ES-I3 (cell line): ENCODE data around the gene EEIG2.

Source experiments
- H3K36me3 ChIP-seq: 2 replicates; pipeline ENCODE4 v1.6.1; 2013; ENCODE audit warnings: mild to moderate bottlenecking, low read length, control low read depth, moderate library complexity; ENCODE audit not compliant: insufficient read depth
- H3K4me1 ChIP-seq: 2 replicates; pipeline ENCODE4 v1.6.1; 2013; ENCODE audit warnings: mild to moderate bottlenecking, control low read depth, low read length; ENCODE audit not compliant: insufficient read depth
- H3K9ac ChIP-seq: 2 replicates; pipeline ENCODE4 v1.6.1; 2013; ENCODE audit warnings: low read depth, mild to moderate bottlenecking, low read length, moderate library complexity
- H3K9me3 ChIP-seq: 2 replicates; pipeline ENCODE4 v1.6.1; 2013; ENCODE audit warnings: mild to moderate bottlenecking, low read length, moderate library complexity; ENCODE audit not compliant: control insufficient read depth, insufficient read depth

The EEIG2 gene

DNA sequence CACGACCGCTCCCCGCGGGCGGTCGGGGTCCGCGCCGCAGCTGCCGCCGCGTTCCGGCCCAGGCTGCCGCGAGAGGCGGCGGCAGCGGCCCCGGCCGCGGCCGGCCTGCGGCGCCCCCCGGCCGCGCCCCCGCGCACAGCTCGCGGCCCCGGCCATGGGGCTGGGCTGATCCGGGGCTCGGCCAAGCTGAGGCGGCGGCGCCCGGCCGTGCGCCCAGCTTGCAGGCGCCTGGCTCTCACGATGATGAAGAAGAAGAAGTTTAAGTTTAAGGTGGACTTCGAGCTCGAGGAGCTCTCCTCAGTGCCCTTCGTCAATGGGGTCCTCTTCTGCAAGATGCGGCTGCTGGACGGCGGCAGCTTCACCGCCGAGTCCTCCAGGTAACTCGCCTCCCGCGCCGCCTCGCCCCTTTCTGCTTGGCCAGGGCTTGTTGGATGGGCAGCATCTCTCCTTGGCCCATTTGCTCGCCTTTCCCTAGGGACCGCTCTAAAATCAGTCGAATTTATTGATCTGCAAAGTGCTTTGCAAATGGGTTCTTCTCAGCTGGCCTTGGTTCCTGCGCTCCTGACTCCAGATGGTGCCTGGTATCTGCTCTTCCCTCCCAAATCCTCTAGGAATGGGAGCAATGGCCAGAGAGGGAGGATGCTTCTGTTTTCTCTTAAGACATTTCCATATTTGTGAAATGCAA is 431 bp downstream of the EEIG2 start:
- Histone ChIP-seq H3K9ac (peak overlapping the region; percentile 64), H3K4me1 (no peaks in the 10 kb centered on the region; the same call in 1 of the 2 replicates), H3K9me3 (no peaks in the 10 kb centered on the region), H3K36me3 (no peaks in the 10 kb centered on the region)

DNA sequence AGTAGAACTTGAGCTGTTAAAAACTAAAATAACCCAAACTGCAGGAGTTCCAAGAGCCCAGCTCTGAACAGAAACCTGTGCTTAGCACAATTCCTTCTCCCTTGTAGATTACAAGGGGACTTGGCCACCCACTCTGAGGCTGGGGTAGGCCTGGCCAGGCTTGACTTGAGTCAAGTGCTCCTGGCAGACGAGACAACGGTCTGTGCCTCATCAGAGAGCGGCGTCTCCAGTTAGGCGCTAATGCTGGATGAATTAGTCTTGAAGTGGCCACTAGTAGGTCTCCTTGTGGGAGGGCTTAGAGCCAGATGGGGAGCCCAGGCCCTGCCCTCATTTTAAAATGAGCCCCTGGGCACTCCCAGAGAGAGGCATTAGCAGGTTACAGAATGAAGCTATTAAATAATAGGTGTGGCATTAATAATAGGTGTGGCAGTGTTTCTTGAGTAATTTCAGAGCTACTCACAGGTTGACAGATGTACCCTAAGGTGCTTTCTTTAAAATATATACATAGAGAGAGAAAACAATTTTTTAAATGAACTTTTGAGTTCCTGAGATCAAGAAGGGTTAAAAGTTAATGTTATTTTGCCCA is 1.1 kb downstream of the EEIG2 start:
- Histone ChIP-seq H3K9me3 (no peaks in the 10 kb centered on the region), H3K9ac (peak overlapping the region; percentile 64), H3K4me1 (no peaks in the 10 kb centered on the region; the same call in 1 of the 2 replicates), H3K36me3 (no peaks in the 10 kb centered on the region)

DNA sequence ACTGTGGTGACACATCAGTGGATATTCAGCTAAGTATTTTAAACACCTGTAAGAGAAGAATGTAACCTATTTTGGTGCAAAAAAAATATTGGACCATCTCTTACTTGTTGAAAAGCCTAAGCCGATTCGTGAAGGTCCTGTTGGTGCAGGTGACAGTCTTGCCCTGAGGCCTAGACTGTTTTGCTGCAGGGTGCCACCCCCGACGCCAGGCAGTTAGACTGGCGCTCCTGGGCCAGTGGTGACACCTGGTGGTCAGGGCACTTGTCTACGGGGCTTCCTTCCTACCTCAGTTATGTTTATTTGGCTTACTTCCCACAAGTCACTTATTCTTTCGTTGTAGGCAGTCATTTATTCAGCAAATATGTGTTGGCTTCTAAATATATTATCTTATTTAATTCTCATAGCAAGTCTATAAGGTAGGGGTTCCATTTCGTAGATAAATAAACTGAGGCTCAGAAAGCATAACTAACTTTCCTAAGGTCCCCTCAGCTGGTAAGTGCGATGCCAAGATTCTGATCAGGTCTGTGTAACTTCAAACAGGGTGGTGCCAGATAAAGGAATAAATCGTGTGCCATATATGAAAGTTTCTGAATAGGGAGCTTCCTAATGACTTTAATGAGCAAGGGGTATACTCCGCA is 1.9 kb downstream of the EEIG2 start:
- H3K9ac ChIP-seq: no peak overlapping the region
- H3K4me1 ChIP-seq: no peaks in the 10 kb centered on the region; the same call in 1 of the 2 replicates
- H3K9me3 ChIP-seq: no peaks in the 10 kb centered on the region
- no peaks in the 10 kb centered on the region for H3K36me3 ChIP-seq

DNA sequence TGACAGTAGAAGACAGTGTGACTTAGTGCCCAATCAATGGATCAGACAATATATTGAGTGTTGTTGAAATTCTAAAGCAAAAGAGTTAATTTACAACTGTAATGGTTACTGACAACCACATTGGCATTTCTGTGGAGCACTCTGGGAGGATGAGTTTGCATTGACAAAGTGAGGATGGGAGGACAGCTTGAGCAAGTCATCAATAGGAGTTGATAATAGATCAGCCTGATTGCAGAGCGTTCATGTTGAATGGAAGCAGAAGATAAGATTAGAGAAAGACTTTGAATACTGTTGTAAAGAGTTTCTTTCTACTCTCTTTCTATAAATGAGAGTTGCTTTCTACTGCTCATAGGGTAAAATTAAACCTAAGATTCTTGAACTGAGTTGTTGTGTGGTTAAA is 3.9 kb downstream of the EEIG2 start:
- no peak overlapping the region for H3K9ac ChIP-seq
- H3K36me3 ChIP-seq: no peaks in the 10 kb centered on the region
- H3K4me1 ChIP-seq: no peaks in the 10 kb centered on the region; the same call in 1 of the 2 replicates

DNA sequence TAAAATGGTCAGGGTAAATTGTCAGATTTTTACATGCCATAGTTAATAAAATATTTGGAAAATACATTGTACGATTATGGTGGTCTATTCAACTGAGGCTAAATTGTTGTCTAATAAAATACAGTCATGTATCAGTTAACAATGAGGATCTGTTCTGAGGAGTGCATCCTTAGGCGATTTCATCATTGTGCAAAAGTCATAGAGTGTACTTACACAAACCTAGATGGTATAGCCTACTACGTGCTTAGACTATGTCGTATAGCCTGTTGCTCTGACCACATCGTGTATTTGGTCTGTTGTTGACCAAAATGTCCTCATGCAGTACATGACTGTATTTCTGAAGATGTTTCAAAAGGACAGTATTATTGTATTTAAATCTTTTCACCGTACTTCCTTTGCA is 5.2 kb downstream of the EEIG2 start:
- Histone ChIP-seq H3K36me3 (no peaks in the 10 kb centered on the region), H3K4me1 (peaks cover 4% of the 10 kb centered on the region; the same call in 1 of the 2 replicates), H3K9me3 (no peaks in the 10 kb centered on the region), H3K9ac (no peak overlapping the region)

More for the DNA sequence above, 3.9 kb downstream of the EEIG2 start:
- no peaks in the 10 kb centered on the region for H3K9me3 ChIP-seq

DNA sequence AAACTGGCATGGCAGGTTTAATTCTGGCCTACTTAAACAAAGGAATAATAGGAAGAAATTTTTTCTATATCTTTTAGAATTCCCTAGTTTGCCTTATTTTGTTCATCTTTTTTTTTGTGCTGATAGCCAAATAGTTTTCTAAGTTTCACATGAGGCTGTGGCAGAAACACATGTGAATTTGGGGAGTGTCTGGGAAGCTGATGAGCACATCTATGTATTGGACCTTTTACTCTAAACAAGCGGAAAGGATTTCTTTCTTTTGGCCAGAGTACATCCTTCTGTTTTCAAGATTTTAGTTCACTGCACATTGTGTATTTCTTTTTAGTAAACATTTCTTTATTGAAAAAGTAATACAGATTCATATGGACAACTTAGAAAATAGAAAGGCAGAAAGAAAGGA is 5.6 kb downstream of the EEIG2 start:
- no peaks in the 10 kb centered on the region for H3K36me3 ChIP-seq

DNA sequence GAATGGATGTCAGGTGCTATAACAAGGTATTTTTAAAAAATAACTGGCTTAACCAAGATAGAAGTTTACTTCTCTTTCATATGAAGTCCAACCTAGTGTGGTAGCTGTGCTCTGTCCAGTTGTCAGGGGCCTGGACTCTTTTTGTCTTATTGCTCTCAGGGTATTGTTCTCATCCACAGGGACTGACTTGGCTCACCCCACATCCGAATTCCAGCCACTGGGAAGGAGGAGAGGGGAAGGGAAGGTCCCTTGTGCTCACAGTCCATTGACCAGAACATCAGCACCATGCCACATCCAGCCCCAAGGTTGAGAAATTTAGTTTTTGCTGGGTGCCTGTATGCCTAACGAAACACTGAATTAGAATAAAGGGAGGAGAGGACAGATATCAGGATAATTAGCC is 8.7 kb downstream of the EEIG2 start:
- Histone ChIP-seq H3K9me3 (no peaks in the 10 kb centered on the region), H3K36me3 (no peaks in the 10 kb centered on the region), H3K4me1 (0 out of 2 replicates have a peak, but pooled peaks cover 4% of the 10 kb centered on the region), H3K9ac (no peak overlapping the region)

More for the DNA sequence above, 5.6 kb downstream of the EEIG2 start:
- no peaks in the 10 kb centered on the region for H3K9me3 ChIP-seq
- H3K9ac ChIP-seq: no peak overlapping the region
- H3K4me1 ChIP-seq: peaks cover 4% of the 10 kb centered on the region; the same call in 1 of the 2 replicates

DNA sequence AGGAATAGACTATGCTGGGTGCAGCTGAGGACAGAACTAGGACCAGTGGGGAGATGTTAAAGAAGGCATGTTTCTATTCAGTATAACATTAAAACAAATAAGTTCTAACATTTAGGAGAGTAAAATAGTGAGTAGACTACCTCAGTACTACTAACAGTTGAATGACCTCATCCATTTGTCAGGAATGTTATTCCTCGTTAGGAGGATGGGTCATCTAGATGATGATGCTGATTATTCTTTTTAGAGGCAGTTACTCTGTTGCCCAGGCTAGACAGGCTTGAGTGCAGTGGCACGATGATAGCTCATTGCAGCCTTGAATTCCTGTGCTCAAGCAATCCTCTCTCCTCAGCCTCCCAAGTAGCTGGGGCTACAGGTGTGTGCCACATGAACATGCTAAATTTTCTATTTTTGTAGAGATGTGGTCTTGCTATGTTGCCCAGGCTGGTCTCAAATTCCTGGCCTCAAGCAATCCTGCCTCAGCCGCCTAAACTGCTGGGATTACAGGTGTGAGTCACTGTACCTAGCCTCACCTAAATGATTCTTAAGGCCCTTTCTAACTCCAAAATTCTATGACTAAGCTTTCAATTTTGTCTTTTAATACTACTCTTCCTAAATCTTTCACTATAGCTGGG is 9.3 kb downstream of the EEIG2 start:
- Histone ChIP-seq H3K9ac (no peak overlapping the region), H3K4me1 (0 out of 2 replicates have a peak, but pooled peaks cover 4% of the 10 kb centered on the region), H3K9me3 (no peaks in the 10 kb centered on the region), H3K36me3 (no peaks in the 10 kb centered on the region)

DNA sequence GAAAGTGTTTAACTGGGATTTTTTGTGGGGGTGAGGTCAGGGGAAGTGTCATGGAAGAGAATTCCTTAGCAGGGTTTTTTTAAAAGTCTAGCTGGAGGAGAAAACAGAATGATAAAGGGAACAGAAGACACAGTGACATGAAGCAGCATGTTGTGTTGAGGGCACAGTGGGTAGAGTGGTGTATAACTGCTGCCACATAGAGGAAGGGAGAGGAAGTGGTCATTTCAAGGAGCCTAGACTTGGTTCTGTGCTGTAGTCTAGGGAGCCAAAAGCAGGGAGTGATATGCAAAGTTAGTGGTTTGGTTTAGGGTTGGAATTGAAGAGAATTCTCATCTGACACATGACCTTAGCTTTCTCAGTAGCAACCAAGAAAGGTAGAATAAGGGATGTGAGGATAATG is 10.2 kb downstream of the EEIG2 start:
- Histone ChIP-seq H3K36me3 (no peaks in the 10 kb centered on the region), H3K9me3 (no peaks in the 10 kb centered on the region), H3K4me1 (0 out of 2 replicates have a peak, but pooled peaks cover 4% of the 10 kb centered on the region), H3K9ac (no peak overlapping the region)

DNA sequence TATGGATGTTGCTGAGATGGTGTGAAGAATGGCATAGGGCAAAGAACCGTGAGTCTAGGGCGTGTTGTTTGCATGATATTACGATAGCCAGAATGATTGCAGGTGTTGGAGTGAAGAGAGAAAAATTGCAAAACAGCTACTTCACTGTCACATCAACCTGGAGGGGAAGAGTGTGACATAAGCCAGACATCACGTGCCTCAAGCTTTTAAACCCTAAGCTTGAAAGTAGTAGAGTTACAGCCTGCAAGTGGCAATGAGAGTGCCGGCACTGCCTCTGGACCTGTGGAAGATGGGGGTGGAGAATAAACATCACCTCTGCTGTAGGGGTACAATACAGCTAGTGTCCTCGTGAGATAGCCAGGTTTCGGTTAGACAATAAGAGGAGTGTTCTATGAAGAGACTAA is 11.1 kb downstream of the EEIG2 start:
- no peaks in the 10 kb centered on the region for H3K36me3 ChIP-seq
- 0 out of 2 replicates have a peak, but pooled peaks cover 4% of the 10 kb centered on the region for H3K4me1 ChIP-seq
- H3K9me3 ChIP-seq: no peaks in the 10 kb centered on the region
- no peak overlapping the region for H3K9ac ChIP-seq

DNA sequence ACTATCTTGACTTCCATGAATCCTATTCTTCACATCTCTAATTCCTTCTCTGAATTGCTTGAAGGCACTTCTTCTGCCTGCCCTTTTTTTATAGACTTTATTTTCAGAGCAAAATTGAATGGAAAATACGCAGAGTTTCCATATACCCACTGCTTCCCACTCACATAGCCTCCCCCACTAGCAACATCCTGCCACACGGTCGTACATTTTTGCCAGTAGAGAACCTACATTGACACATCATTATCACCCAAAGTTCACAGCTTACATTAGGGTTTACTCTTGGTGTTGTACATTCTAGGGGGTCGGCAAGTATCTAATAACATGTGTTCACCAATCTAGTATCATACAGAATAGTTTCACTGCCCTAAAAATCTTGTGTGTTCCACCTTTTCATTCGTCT is 12.3 kb downstream of the EEIG2 start:
- H3K9ac ChIP-seq: no peak overlapping the region
- no peaks in the 10 kb centered on the region for H3K9me3 ChIP-seq
- H3K36me3 ChIP-seq: no peaks in the 10 kb centered on the region
- 0 out of 2 replicates have a peak, but pooled peaks cover 4% of the 10 kb centered on the region for H3K4me1 ChIP-seq

DNA sequence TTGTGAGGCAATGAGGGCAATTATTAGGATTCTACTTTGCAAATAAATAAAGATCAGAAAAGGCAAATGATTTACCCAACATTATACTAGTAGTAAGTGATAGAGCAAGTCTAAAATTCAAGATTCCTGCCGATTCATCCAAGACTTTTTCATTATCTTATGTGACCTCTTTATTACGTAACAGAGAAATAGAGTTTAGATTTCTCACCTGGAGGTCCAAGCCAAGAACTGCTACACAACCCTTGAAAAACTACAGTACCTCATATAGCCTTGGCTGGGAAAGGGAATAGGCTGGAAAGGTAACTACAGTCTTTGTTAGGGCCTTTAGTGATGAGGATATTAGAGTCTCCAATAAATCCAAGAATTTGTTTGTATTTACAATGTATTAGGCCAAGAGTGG is 13.3 kb downstream of the EEIG2 start:
- H3K4me1 ChIP-seq: 0 out of 2 replicates have a peak, but pooled peaks cover 4% of the 10 kb centered on the region
- H3K9me3 ChIP-seq: no peaks in the 10 kb centered on the region
- no peak overlapping the region for H3K9ac ChIP-seq
- H3K36me3 ChIP-seq: no peaks in the 10 kb centered on the region

DNA sequence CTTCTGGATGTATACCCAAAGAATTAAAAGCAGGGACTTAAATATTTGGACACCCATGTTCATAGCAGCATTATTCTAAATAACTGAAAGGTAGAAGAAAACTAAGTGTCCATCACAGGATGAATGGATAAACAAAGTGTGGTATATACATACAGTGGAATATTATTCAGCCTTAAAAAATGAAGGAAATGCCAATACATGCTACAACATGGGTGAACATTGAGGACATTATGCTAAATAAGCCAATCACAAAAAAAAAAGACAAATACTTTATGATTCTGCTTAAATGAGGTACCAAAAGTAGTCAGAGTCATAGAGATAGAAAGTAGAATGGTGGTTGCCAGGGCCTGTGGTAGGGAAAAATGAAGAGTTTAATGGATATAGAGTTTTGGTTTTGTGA is 14.1 kb downstream of the EEIG2 start:
- Histone ChIP-seq H3K4me1 (0 out of 2 replicates have a peak, but pooled peaks cover 4% of the 10 kb centered on the region), H3K36me3 (no peaks in the 10 kb centered on the region), H3K9me3 (no peaks in the 10 kb centered on the region), H3K9ac (no peak overlapping the region)

DNA sequence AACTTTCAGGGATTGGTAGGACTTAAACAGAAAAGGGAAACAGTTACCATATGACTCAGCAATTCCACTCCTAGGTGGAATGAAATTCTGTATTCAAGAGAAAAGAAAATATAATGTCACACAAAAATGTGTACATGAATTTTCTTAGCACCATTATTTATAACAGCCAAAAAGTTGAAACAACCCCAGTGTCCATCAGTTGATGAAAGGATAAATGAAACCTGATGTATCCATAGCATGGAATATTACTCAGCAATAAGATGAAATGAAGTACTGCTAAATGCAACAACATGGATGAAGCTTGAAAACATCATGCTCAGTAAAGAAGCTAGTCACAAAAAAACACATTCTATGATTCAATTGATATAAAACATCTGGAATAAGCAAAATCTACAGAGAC is 15.5 kb downstream of the EEIG2 start:
- no peak overlapping the region for H3K9ac ChIP-seq

More for the DNA sequence above, 15.5 kb downstream of the EEIG2 start:
- Histone ChIP-seq H3K4me1 (no peaks in the 10 kb centered on the region), H3K9me3 (no peaks in the 10 kb centered on the region), H3K36me3 (no peaks in the 10 kb centered on the region)
